GM19438 (cell line): ENCODE results near the gene AHR.
A peak's percentile ranks its signal among the peaks of the same experiment; 100 is the strongest.
"Not testable (repeated sequence)": the region's sequence is repeated elsewhere in the genome, so short reads cannot be mapped to it uniquely, and the experiment has no call there.

Experiments
- ATAC-seq: cut with Tn5 transposase; IDR thresholded peaks from one replicate; pipeline ENCODE4 v1.9.1; 2021; ENCODE audit warnings: low read depth; ENCODE audit not compliant: unreplicated experiment

Gene AHR

DNA sequence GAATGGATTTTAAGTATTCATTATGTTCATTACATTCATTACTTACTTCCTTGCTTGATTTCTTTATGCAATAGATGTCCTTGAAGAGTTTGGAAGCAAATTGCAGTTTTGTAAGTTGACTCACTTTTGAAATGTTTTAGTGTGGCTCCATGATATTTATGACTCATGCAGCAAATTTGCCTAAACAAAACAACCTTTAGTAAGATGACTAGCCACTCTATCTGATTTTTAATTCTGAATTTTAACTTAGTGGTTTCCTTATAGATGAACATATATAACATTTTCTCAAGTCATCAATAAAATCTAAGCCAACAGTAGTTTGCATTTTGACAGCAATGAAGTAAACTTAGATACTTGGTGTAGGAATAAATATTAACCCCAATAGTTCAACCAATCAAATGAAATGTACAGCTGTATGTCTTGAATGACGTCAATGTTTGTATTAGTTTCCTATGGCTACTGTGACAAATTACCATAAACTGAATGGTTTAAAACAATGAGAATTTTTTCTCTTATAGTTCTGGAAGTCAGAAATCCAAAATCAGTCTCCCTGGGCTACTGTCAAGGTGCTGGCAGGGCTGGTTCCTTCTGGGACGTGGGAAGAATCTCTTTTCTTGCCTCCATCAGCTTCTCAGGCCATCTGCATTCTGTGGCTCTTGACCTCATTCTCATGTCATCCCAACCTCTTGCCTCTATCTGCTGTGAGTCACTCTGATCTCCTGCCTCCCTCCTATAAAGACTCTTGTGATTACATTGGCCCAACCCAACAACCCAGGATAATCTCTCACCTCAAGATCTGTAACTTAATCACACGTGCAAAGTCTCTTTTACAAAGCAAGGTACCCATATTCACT lies 73.4 kb downstream of the AHR start:
- ATAC-seq: no peak

DNA sequence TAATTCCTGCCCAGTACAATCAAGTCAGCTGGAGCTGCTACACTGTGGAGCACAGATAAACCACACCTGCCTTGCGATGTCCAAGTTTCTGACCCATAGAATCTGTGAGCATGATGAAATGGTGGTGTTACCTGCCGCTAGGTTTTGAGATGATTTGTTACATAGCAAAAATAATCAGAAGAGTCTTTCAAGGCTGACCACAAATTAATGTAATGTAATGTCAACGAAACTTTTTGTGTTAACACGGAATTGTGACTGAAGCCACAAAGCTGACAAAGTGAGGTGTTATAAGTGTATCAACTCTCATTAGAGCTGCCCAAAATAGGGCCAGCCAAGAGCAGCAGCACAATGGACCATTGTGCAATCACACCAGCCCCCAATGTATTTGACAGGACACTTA lies 75.7 kb downstream of the AHR start:
- ATAC-seq: no peak

DNA sequence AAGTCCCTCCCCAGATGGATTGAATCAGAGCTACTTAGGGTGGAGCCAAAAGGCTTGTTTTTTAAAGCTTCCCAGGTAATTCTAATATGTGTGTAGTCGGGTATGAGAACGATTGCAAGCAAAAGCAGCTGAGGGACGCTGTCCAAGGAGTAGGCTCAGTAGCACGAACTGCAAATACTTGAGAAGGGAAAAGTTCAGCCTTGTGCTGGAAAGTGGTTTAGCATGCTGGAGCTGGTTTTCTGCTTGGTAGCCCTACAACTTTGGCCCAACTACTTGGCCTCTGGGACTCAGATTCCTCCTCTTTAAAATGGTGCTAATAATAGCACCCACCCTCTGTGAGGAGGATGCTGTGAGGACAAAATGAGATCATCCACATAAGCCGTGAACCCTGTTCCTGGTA lies 76.2 kb downstream of the AHR start:
- ATAC-seq: no peak

DNA sequence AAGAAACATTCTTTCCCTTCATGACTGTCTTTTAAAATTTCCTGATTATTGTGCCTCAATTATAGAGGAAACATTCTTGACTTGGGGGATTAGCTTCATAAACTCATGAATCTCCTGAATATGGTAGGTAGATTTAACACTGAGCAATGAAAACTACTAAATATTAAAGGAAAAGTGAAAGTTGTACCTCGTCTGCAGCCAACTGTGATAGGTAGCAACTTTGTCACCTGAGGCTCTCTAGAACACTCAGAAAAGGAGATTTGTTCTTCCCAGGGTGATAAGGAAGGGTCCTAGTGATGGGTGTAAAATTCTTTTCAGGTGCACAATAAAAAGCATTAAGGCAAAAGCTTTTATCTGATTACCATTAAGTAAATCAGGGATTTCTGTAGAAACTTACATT lies 78.1 kb downstream of the AHR start:
- no peak for ATAC-seq

GRCh38 chr7:17380736-17381662 lies 82.5 kb downstream of the AHR start:
- ATAC-seq: no peak

- ATAC-seq: peak; percentile 48
These were observed 84.2 kb downstream of the AHR start for GRCh38 chr7:17382408-17383354.

GRCh38 chr7:17384400-17384799 lies 85.9 kb downstream of the AHR start:
- no peak for ATAC-seq

DNA sequence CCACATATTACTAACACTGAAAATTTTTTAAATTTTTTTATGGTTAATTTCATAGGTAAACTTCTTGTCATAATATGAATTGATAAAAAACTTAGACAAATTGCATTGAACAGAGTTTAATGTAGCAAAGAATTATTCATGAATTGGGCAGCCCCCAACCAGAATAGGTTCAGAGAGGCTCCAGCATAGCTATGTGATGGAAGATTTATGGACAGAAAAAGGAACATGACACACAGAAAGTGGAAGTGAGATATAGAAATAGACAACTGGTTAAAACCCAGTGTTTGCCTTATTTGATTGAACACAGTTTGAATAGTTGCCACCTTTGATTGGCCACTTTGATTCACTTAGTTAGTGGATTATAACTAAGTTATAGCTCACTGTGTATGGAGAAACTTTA lies 87.2 kb downstream of the AHR start:
- no peak for ATAC-seq

GRCh38 chr7:17390392-17390791 lies 91.9 kb downstream of the AHR start:
- ATAC-seq: no peak

DNA sequence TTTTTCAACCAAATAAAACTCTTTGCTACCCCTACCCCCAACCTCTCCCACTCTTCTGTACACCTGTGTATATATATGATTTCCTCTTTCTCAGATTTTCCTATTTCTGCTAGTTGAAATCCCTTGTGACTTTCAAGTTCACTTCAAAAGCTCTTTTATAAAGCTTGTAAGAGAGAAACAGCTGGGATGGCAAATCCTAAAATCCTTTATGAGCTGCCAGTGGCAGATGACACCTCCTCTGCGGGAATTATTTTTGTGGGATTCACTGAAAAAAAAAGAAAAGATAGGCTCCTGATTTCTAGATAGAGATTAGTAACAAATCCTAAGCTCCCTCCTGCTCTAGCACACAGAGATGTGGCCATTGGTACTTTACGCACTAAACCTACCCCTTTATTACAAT lies 92.9 kb downstream of the AHR start:
- ATAC-seq: no peak

GRCh38 chr7:17392846-17393245 lies 94.4 kb downstream of the AHR start:
- no peak for ATAC-seq

DNA sequence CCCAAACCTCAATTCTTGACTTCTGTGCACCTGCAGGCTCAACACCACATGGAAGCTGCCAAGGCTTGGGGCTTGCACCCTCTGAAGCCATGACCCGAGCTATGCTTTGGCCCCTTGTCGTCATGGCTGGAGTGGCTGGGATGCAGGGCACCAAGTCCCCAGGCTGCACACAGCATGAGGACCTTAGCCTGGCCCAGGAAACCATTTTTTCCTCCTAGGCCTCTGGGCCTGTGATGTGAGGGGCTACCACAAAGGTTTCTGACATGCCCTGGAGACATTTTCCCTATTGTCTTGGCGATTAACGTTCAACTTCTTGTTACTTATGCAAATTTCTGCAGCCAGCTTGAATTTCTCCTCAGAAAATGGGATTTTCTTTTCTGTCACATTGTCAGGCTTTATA lies 96.1 kb downstream of the AHR start:
- not testable (repeated sequence) for ATAC-seq
